ENCODE data around the gene SMARCD3. TPM values are rescaled to one million over a fixed set of nuclear protein-coding genes. Genes with fewer than 3 reads are reported as not detected.

SMARCD3 gene
- total RNA-seq, 2 donors from 2014 or later: 35.6 to 108 TPM

GRCh38 chr7:151250181-151251132, 2.0 kb upstream of the SMARCD3 start:
- intact Hi-C loops (cut with DNase I): loop anchor here (5.0 kb wide), 1 partner anchor 92 kb away; the partner anchor contains the start of gene NUB1
- TF ChIP-seq POLR2AphosphoS5 (IDR thresholded peaks at IDR 0.05): no peak
- no peak for TF ChIP-seq CTCF (IDR thresholded peaks at IDR 0.05)
- no peaks in the 10 kb centered on the region for H3K4me1 ChIP-seq (replicated peaks)
- no peak overlapping the region for H3K4me3 ChIP-seq
- WGBS: 72% methylated on average over 7 of the region's 7 CpGs
- no peaks in the 10 kb centered on the region for H3K36me3 ChIP-seq
- DNase-seq (ENCODE audit: low spot score): no peak
- no peaks in the 10 kb centered on the region for H3K27me3 ChIP-seq (replicated peaks; ENCODE audit: insufficient read depth)
- H3K9me3 ChIP-seq: no peaks in the 10 kb centered on the region
- peak overlapping the region; percentile 84 to 87 for H3K27ac ChIP-seq

GRCh38 chr7:151249732-151250072, 1.2 kb upstream of the SMARCD3 start:
- Histone ChIP-seq H3K9me3 (no peaks in the 10 kb centered on the region), H3K4me3 (peak overlapping the region in 1 of 2 donors; percentile 42), H3K27ac (peak overlapping the region; percentile 75 to 84), H3K27me3 (replicated peaks; ENCODE audit: insufficient read depth) (no peaks in the 10 kb centered on the region), H3K36me3 (no peaks in the 10 kb centered on the region), H3K4me1 (replicated peaks) (no peaks in the 10 kb centered on the region)
- peak; percentile 64 for DNase-seq (ENCODE audit: low spot score)
- intact Hi-C loops (cut with DNase I): loop anchor here (5.0 kb wide), 1 partner anchor 93 kb away; the partner anchor contains the start of gene NUB1
- 6% methylated on average over 5 of the region's 5 CpGs for WGBS
- TF ChIP-seq POLR2A (IDR thresholded peaks at IDR 0.05) (no peak), CTCF (IDR thresholded peaks at IDR 0.05) (no peak), POLR2AphosphoS5 (IDR thresholded peaks at IDR 0.05) (peak; percentile 20)

- Histone ChIP-seq H3K4me1 (replicated peaks) (no peaks in the 10 kb centered on the region), H3K9me3 (no peaks in the 10 kb centered on the region), H3K4me3 (peak overlapping the region; percentile 42 to 52), H3K27ac (peak overlapping the region; percentile 75 to 84), H3K27me3 (replicated peaks; ENCODE audit: insufficient read depth) (no peaks in the 10 kb centered on the region), H3K36me3 (no peaks in the 10 kb centered on the region)
- 2% methylated on average over 40 of the region's 45 CpGs for WGBS
- intact Hi-C loops (cut with DNase I): no loop called here
- peak; percentile 34 for DNase-seq (ENCODE audit: low spot score)
- TF ChIP-seq POLR2A (IDR thresholded peaks at IDR 0.05) (no peak), CTCF (IDR thresholded peaks at IDR 0.05) (no peak), POLR2AphosphoS5 (IDR thresholded peaks at IDR 0.05) (no peak)
Observed at GRCh38 chr7:151249034-151249731, 689 bp upstream of the SMARCD3 start.

- peak overlapping the region; percentile 75 to 84 for H3K27ac ChIP-seq
- H3K4me1 ChIP-seq (replicated peaks): no peaks in the 10 kb centered on the region
- no peak for DNase-seq (ENCODE audit: low spot score)
- peak overlapping the region; percentile 42 to 52 for H3K4me3 ChIP-seq
- intact Hi-C loops (cut with DNase I): no loop called here
- no peak for TF ChIP-seq CTCF (IDR thresholded peaks at IDR 0.05)
- no peak for TF ChIP-seq POLR2A (IDR thresholded peaks at IDR 0.05)
- TF ChIP-seq POLR2AphosphoS5 (IDR thresholded peaks at IDR 0.05): no peak
- H3K36me3 ChIP-seq: no peaks in the 10 kb centered on the region
- H3K9me3 ChIP-seq: no peaks in the 10 kb centered on the region
- WGBS: 5% methylated on average over 29 of the region's 29 CpGs
- H3K27me3 ChIP-seq (replicated peaks; ENCODE audit: insufficient read depth): no peaks in the 10 kb centered on the region
Observed at GRCh38 chr7:151247611-151248345, 716 bp downstream of the SMARCD3 start.

Data from prostate gland (tissue), 2 donors.